HL-60 (cell line): Measurements from ENCODE around the gene FOSB.

Experiments used
- GABPA ChIP-seq: IDR thresholded peaks from 2 replicates; pipeline ENCODE4 v1.6.1; 2012; ENCODE audit warnings: low read depth
- POLR2AphosphoS5 ChIP-seq: IDR thresholded peaks from 2 replicates; pipeline ENCODE4 v1.6.1; 2012; ENCODE audit warnings: low read depth
- TF ChIP-seq, protein P1 (sequence below): IDR thresholded peaks from one replicate; pipeline ENCODE4 v1.5.1; 2011; ENCODE audit warnings: low read length, control low read depth, inconsistent platforms; ENCODE audit not compliant: insufficient read depth
- TF ChIP-seq, protein P2 (sequence below): IDR thresholded peaks from 2 replicates; pipeline ENCODE4 v1.6.1; 2012; ENCODE audit warnings: low read depth; ENCODE audit not compliant: insufficient replicate concordance

DNA sequence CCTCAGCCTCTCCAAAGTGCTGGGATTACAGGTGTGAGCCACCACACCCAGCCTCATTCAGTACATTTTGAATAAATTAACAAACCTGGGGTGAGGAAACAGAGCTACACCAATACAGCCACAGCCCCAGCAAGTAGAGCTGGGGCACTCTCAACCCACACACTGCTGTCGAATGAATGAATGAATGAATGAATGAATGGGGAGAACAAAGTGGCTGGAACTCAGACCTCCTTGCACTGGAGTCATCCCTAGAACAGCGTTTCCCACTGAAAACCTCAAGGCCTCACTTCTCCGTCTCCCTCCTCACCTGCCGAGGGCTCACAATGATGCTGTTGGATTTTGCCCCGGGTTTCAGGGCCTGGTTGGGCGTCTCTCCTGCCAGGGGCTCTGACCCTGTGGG, 46.9 kb upstream of the FOSB start:
- TF ChIP-seq, protein P1, sequence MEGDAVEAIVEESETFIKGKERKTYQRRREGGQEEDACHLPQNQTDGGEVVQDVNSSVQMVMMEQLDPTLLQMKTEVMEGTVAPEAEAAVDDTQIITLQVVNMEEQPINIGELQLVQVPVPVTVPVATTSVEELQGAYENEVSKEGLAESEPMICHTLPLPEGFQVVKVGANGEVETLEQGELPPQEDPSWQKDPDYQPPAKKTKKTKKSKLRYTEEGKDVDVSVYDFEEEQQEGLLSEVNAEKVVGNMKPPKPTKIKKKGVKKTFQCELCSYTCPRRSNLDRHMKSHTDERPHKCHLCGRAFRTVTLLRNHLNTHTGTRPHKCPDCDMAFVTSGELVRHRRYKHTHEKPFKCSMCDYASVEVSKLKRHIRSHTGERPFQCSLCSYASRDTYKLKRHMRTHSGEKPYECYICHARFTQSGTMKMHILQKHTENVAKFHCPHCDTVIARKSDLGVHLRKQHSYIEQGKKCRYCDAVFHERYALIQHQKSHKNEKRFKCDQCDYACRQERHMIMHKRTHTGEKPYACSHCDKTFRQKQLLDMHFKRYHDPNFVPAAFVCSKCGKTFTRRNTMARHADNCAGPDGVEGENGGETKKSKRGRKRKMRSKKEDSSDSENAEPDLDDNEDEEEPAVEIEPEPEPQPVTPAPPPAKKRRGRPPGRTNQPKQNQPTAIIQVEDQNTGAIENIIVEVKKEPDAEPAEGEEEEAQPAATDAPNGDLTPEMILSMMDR: no peak
- no peak for TF ChIP-seq POLR2AphosphoS5
- no peak for TF ChIP-seq GABPA
- TF ChIP-seq, protein P2, sequence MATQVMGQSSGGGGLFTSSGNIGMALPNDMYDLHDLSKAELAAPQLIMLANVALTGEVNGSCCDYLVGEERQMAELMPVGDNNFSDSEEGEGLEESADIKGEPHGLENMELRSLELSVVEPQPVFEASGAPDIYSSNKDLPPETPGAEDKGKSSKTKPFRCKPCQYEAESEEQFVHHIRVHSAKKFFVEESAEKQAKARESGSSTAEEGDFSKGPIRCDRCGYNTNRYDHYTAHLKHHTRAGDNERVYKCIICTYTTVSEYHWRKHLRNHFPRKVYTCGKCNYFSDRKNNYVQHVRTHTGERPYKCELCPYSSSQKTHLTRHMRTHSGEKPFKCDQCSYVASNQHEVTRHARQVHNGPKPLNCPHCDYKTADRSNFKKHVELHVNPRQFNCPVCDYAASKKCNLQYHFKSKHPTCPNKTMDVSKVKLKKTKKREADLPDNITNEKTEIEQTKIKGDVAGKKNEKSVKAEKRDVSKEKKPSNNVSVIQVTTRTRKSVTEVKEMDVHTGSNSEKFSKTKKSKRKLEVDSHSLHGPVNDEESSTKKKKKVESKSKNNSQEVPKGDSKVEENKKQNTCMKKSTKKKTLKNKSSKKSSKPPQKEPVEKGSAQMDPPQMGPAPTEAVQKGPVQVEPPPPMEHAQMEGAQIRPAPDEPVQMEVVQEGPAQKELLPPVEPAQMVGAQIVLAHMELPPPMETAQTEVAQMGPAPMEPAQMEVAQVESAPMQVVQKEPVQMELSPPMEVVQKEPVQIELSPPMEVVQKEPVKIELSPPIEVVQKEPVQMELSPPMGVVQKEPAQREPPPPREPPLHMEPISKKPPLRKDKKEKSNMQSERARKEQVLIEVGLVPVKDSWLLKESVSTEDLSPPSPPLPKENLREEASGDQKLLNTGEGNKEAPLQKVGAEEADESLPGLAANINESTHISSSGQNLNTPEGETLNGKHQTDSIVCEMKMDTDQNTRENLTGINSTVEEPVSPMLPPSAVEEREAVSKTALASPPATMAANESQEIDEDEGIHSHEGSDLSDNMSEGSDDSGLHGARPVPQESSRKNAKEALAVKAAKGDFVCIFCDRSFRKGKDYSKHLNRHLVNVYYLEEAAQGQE: no peak
